K562 (cell line): ENCODE measurements around the gene ABHD10. TPM values are rescaled to one million over a fixed set of nuclear protein-coding genes. Genes with fewer than 3 reads are reported as not detected.

ENCODE experiments used
- CSDE1 ChIP-seq, 2 experiments: fragments of 450-650 bp; IDR thresholded peaks; 2 replicates each; pipeline ENCODE4 v1.6.1; 2016; ENCODE audit warnings: mild to moderate bottlenecking in 1 of 2
- ELK1 ChIP-seq: sonication (generic); formaldehyde crosslinking; IDR thresholded peaks from 2 replicates; pipeline ENCODE4 v1.8.1; 2022; ENCODE audit warnings: missing genetic modification reagents
- PHF8 ChIP-seq: fragments of 200-600 bp; sonication (generic); IDR thresholded peaks from 2 replicates; pipeline ENCODE4 v1.6.1; 2012; ENCODE audit warnings: mixed run types, mild to moderate bottlenecking, inconsistent platforms, low read length, moderate library complexity, borderline replicate concordance
- POLR2H ChIP-seq: IDR thresholded peaks from 2 replicates; pipeline ENCODE4 v1.6.1; 2016; ENCODE audit warnings: missing genetic modification characterization, low read depth, mild to moderate bottlenecking, control low read depth, missing compliant biosample characterization, moderate library complexity
- SFPQ ChIP-seq: fragments of 200-400 bp; formaldehyde crosslinking; IDR thresholded peaks from 2 replicates; pipeline ENCODE4 v1.6.1; 2017; ENCODE audit warnings: mild to moderate bottlenecking, low read depth, low read length, moderate library complexity
- SMARCB1 ChIP-seq: IDR thresholded peaks from 2 replicates; pipeline ENCODE4 v1.6.1; 2011; ENCODE audit warnings: improper control_type of control experiment, low read depth; ENCODE audit not compliant: insufficient read length
- TGIF2 ChIP-seq: sonication (generic); formaldehyde crosslinking; IDR thresholded peaks from 2 replicates; pipeline ENCODE4 v1.8.1; 2022; ENCODE audit warnings: mild to moderate bottlenecking, missing genetic modification reagents, moderate library complexity
- ZNF592 ChIP-seq: fragments of 450-650 bp; IDR thresholded peaks from 2 replicates; pipeline ENCODE4 v1.6.1; 2017; ENCODE audit warnings: antibody characterized with exemption, mild to moderate bottlenecking
- polyA plus RNA-seq, 8 experiments: library from polyadenylated mRNA; depleted of rRNA in 4 of 8; stranded (reverse) in 5 of 8; unstranded in 3 of 8; fragments of >200 nt; fragmentation: Nextera tagmentation in 2 of 8; fragmentation: Illumina TruSeq in 1 of 8; extraction: Ambion mirVana in 2 of 8; extraction: Trizol in 1 of 8; gene quantifications; 2 replicates each; pipeline versions ENCODE4 v1.2.1 to v1.2.3, GENCODE V29; 2011 to 2014; ENCODE audit warnings: inconsistent platforms in 1 of 8, missing spikeins in 1 of 8
- total RNA-seq, 7 experiments: library from RNA; depleted of rRNA in 6 of 7; stranded (reverse); fragments of >200 nt in 6 of 7; fragmentation: Illumina TruSeq in 2 of 7; extraction: Trizol in 2 of 7; gene quantifications; 2 replicates each; pipeline versions ENCODE4 v1.2.1 to v1.2.3, GENCODE V29; 2011 to 2021; ENCODE audit warnings: low replicate concordance in 1 of 7

ABHD10 gene
- total and polyA plus RNA-seq, 9 of the 15 experiments (the other 6 are each of a cell fraction or from before 2014, with no cell fraction given) = 6.1 to 29.5 (median 11.5) TPM

- TF ChIP-seq SMARCB1 = no peak
- TF ChIP-seq PHF8 = no peak
- no peak for TF ChIP-seq POLR2H (tag)
- TF ChIP-seq ELK1 = no peak
- no peak for TF ChIP-seq TGIF2
- TF ChIP-seq ZNF592 = no peak
- no peak for TF ChIP-seq CSDE1 (IDR thresholded peaks at IDR 0.05)
- no peak for TF ChIP-seq SFPQ
- TF ChIP-seq, all 486 proteins: peak for 0
These were observed 15.4 kb upstream of the ABHD10 start (continued) for GRCh38 chr3:111963424-111963823.
